Right lobe of liver (tissue), 6 donors: ENCODE data around the gene MAGOH. TPM values are rescaled to one million over a fixed set of nuclear protein-coding genes. Genes with fewer than 3 reads are reported as not detected.

Experiments used
- ATAC-seq, 4 donors: fragments of 200-7000 bp; cut with Tn5 transposase; one replicate each; pipeline ENCODE4 v1.9.1; 2020; ENCODE audit warnings: mild to moderate bottlenecking in 4 of 4, moderate library complexity in 4 of 4
- DNase-seq, 3 donors: peaks; one replicate each; pipeline ENCODE4 v3.0.0-alpha.2; 2020
- H3K27ac ChIP-seq, 3 donors: fragments of 200-600 bp; one replicate each; pipeline ENCODE4 v1.8.0; 2022
- H3K27me3 ChIP-seq, 2 donors: fragments of 200-600 bp; one replicate each; pipeline ENCODE4 v1.8.0; 2022
- H3K36me3 ChIP-seq, 4 donors: fragments of 200-600 bp; sonication (generic) in 1 of 4; one replicate each; pipeline versions ENCODE4 v1.5.1 to v1.8.0; 2017 to 2022; ENCODE audit warnings: control low read depth in 1 of 4
- H3K4me1 ChIP-seq, 4 donors: fragments of 200-600 bp; sonication (generic) in 1 of 4; one replicate each; pipeline versions ENCODE4 v1.5.1 to v1.8.0; 2017 to 2022; ENCODE audit warnings: control low read depth in 1 of 4
- H3K4me3 ChIP-seq, 3 donors: fragments of 200-600 bp; one replicate each; pipeline ENCODE4 v1.8.0; 2022
- H3K9me3 ChIP-seq, 4 donors: fragments of 200-600 bp; sonication (generic) in 1 of 4; one replicate each; pipeline versions ENCODE4 v1.5.1 to v1.8.0; 2017 to 2022; ENCODE audit warnings: control low read depth in 1 of 4
- POLR2A ChIP-seq: fragments of 450-650 bp; IDR thresholded peaks from one replicate; pipeline ENCODE4 v1.6.1; 2017; ENCODE audit warnings: antibody characterized with exemption, mild to moderate bottlenecking
- WGBS: methylation state at CpG from one replicate; pipeline ENCODE4 v1.1.6; 2018; ENCODE audit warnings: low coverage, low lambda C conversion rate; ENCODE audit not compliant: insufficient coverage; ENCODE audit errors: missing lambda C conversion rate; 5-methylcytosine and 5-hydroxymethylcytosine counted together
- intact Hi-C, 2 donors: fragments of 100-400 bp; cut with DNase I; formaldehyde crosslinking; loops; one replicate each; pipeline versions ENCODE4 v1.11.2 to v1.14.1; 2022
- total RNA-seq, 6 experiments: library from RNA; depleted of rRNA in 2 of 6; stranded (reverse); fragments of >200 nt in 2 of 6; fragmentation: NEBNext Ultra II Directional in 3 of 6; extraction: Animal tissue kit (Norgen Biotek cat#: 25700) in 3 of 6; gene quantifications; one replicate each; pipeline versions ENCODE4 v1.1.0 to v1.2.4, GENCODE V29; 2016 to 2023
- TF ChIP-seq, protein P1 (sequence below), 4 donors: fragments of 200-600 bp in 3 of 4; fragments of 450-650 bp in 1 of 4; IDR thresholded peaks; one replicate each; pipeline versions ENCODE4 v1.5.1 to v1.8.0; 2016 to 2022; ENCODE audit warnings: antibody characterized with exemption in 4 of 4, mild to moderate bottlenecking in 2 of 4
- donor health status: DM: no; HTN: yes; CAD: no.
- donor health status: DM: no; HTN: no; CAD: no.
- donor health status: DM: no; HTN: no; CAD: no.
- donor health status: DM: no; HTN: yes; CAD: no.
- donor health status: DM: no; HTN: yes; CAD: no.

Gene MAGOH
- total RNA-seq, 6 experiments from 2014 or later, result 10.9 to 28.1 (median 19.4) TPM

DNA sequence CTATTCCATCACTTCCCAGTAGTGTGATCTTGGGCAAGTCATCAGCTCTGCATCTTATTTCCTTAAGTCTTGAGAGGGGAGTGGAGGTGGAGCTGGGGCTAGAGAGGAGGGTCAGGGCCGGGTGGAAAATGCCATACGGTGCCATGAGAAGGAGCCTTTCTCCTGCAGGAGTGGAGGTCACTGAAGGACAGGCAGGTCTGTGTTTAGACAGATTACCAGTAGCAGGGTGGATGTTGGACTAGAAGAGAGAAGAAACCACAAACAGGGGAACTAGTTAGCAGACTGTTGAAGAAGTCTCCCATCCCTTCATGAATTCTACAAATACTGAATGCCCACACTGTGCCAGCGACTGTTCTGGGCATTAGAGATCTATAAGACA lies 55.6 kb downstream of the MAGOH start:
- WGBS, result 24% methylated on average over 3 of the region's 3 CpGs
- H3K9me3 ChIP-seq, result no peaks in the 10 kb centered on the region
- TF ChIP-seq, protein P1, sequence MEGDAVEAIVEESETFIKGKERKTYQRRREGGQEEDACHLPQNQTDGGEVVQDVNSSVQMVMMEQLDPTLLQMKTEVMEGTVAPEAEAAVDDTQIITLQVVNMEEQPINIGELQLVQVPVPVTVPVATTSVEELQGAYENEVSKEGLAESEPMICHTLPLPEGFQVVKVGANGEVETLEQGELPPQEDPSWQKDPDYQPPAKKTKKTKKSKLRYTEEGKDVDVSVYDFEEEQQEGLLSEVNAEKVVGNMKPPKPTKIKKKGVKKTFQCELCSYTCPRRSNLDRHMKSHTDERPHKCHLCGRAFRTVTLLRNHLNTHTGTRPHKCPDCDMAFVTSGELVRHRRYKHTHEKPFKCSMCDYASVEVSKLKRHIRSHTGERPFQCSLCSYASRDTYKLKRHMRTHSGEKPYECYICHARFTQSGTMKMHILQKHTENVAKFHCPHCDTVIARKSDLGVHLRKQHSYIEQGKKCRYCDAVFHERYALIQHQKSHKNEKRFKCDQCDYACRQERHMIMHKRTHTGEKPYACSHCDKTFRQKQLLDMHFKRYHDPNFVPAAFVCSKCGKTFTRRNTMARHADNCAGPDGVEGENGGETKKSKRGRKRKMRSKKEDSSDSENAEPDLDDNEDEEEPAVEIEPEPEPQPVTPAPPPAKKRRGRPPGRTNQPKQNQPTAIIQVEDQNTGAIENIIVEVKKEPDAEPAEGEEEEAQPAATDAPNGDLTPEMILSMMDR (IDR thresholded peaks at IDR 0.05), result no peak
- TF ChIP-seq POLR2A, result no peak
- peaks cover 0 to 44% (median 19%) of the 10 kb centered on the region in 4 donors for H3K4me1 ChIP-seq
- intact Hi-C loops, result loop anchor here in 1 of 2 donors (10.0 kb wide), 1 partner anchor 268 kb away; no protein-coding TSS in a partner anchor
- H3K36me3 ChIP-seq, result no peaks in the 10 kb centered on the region
- DNase-seq, result no peak
- peak overlapping the region; percentile 30 to 73 (median 67) for H3K27ac ChIP-seq
- ATAC-seq, result peak in 2 of 4 donors; percentile 2 to 5
- no peak overlapping the region for H3K4me3 ChIP-seq
- H3K27me3 ChIP-seq, result no peaks in the 10 kb centered on the region

DNA sequence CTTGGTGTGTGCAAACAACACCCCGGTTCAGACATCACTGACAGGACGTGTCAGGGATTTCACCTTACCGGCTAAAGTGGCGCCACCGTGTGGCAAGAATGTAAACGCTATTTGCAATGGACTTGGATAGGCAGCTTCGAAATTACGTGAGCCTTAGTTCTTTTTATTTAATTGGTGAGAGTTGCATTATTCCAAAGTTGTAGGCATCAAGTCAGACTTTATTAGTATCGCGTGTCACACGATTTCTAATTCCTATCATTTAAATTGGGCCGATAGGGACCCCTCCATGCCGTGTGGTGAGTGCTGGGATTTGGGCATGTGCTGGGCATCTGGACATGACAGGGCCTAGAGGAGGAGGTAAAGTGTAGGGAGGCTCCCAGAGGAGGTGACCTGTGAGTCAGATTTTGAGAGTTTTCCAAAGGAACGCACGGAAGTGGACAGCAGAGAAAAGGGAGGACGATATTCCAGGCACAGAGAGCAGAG lies 56.2 kb downstream of the MAGOH start:
- peak overlapping the region; percentile 30 to 73 (median 67) for H3K27ac ChIP-seq
- peak; percentile 36 to 64 (median 48) for ATAC-seq
- WGBS, result 20% methylated on average over 16 of the region's 16 CpGs
- no peak for TF ChIP-seq POLR2A
- TF ChIP-seq, protein P1 (IDR thresholded peaks at IDR 0.05), result peak; percentile 77 to 95 (median 86)
- H3K27me3 ChIP-seq, result no peaks in the 10 kb centered on the region
- H3K4me3 ChIP-seq, result no peak overlapping the region
- peak; percentile 76 to 81 (median 78) for DNase-seq
- peaks cover 0 to 49% (median 19%) of the 10 kb centered on the region in 4 donors for H3K4me1 ChIP-seq
- no peaks in the 10 kb centered on the region for H3K36me3 ChIP-seq
- intact Hi-C loops, result loop anchor here in 1 of 2 donors (10.0 kb wide), 1 partner anchor 267 kb away; no protein-coding TSS in a partner anchor
- no peaks in the 10 kb centered on the region for H3K9me3 ChIP-seq

DNA sequence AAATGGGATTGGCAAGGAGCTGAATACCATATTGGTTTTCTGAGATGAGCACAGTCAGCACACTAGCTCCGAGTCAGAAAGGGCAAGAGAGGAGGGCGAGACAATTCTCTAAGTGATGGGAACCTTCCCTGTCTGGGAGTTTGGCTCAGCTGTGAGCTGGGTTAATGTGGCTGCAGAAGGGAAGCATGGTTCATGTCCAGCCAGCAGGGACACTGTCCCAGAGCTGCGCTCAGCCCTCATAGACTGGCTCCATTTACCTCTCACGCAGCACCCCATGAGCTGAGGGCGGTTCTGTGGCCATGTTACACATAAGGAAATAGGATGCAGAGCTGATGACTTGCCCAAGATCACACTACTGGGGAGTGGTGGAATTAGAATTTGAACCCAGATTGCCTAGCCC lies 57.4 kb downstream of the MAGOH start:
- peaks cover 0 to 60% (median 24%) of the 10 kb centered on the region in 4 donors for H3K4me1 ChIP-seq
- H3K27me3 ChIP-seq, result no peaks in the 10 kb centered on the region
- no peak overlapping the region for H3K27ac ChIP-seq
- H3K36me3 ChIP-seq, result no peaks in the 10 kb centered on the region
- no peak overlapping the region for H3K4me3 ChIP-seq
- intact Hi-C loops, result loop anchor here in 1 of 2 donors (10.0 kb wide), 1 partner anchor 266 kb away; no protein-coding TSS in a partner anchor
- whole genome bisulfite sequencing, result 83% methylated on average over 3 of the region's 5 CpGs
- no peak for ATAC-seq
- DNase-seq, result no peak
- TF ChIP-seq, protein P1 (IDR thresholded peaks at IDR 0.05), result no peak
- TF ChIP-seq POLR2A, result no peak
- H3K9me3 ChIP-seq, result no peaks in the 10 kb centered on the region

DNA sequence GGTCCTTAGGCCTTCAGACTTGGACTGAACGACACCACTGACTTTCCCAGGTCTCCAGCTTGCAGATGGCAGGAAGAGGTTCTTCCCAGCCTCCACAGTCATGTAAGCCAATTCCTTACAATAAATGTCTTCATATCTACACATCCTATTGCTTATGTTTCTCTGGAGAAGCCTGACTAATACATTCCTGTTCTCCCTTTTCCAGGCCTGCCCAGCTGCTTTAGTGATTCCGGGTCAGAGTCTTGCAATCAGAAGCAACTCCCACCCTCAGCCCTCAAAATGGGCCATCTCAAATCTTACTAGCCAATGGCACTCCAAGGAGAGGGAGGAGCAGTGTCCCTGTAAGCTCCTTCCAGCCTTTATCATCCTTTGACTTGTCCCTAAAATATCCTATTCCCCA lies 58.1 kb downstream of the MAGOH start:
- H3K27me3 ChIP-seq, result no peaks in the 10 kb centered on the region
- ATAC-seq, result no peak
- no peak for DNase-seq
- H3K9me3 ChIP-seq, result no peaks in the 10 kb centered on the region
- TF ChIP-seq, protein P1 (IDR thresholded peaks at IDR 0.05), result no peak
- no peak for TF ChIP-seq POLR2A
- H3K36me3 ChIP-seq, result no peaks in the 10 kb centered on the region
- 80% methylated on average over 1 of the region's 2 CpGs for WGBS
- peaks cover 0 to 59% (median 25%) of the 10 kb centered on the region in 4 donors for H3K4me1 ChIP-seq
- no peak overlapping the region for H3K27ac ChIP-seq
- no peak overlapping the region for H3K4me3 ChIP-seq
- intact Hi-C loops, result loop anchor here in 1 of 2 donors (10.0 kb wide), 1 partner anchor 265 kb away; no protein-coding TSS in a partner anchor

Other genes starting within 250 kb of the MAGOH start
- gene PODN, start 176.3 kb downstream of the MAGOH start, total RNA-seq, result 1 to 10 TPM; 2.8 to 9.8 (median 5.1) TPM
- gene SLC1A7, start 95.9 kb downstream of the MAGOH start, total RNA-seq, result 1 to 10 TPM in 1 of 6 experiments, under 1 TPM in 5; 0.31 to 1.3 (median 0.61) TPM
- 100 to 1,000 TPM in 2 of 6 experiments, 10 to 100 TPM in 4; 37.6 to 108 (median 81.6) TPM for gene CPT2, start 41.7 kb downstream of the MAGOH start, total RNA-seq
- gene CZIB, start 17.9 kb downstream of the MAGOH start, total RNA-seq, result 10 to 100 TPM; 20.6 to 28.8 (median 24.2) TPM
- 1 to 10 TPM in 2 of 6 experiments, under 1 TPM in 4; 0.21 to 1.2 (median 0.56) TPM for gene LRP8, start 89.6 kb upstream of the MAGOH start, total RNA-seq
- not detected for gene DMRTB1, start 220.9 kb upstream of the MAGOH start, total RNA-seq